Kidney epithelial cell (primary cell): ENCODE results near the gene CRBN. TPM values are rescaled to one million over a fixed set of nuclear protein-coding genes. Genes with fewer than 3 reads are reported as not detected.

Source experiments
- DNase-seq: peaks from one replicate; pipeline ENCODE4 v3.0.0-alpha.2; 2010; ENCODE audit warnings: low read depth
- H3K27me3 ChIP-seq: 2 replicates; pipeline ENCODE4 v1.6.0; 2011; ENCODE audit warnings: low read length; ENCODE audit not compliant: control insufficient read depth, insufficient read depth
- H3K36me3 ChIP-seq: 2 replicates; pipeline ENCODE4 v1.5.1; 2011; ENCODE audit warnings: low read length; ENCODE audit not compliant: control insufficient read depth, insufficient read depth
- H3K4me3 ChIP-seq: 2 replicates; pipeline ENCODE4 v1.5.1; 2011; ENCODE audit warnings: low read depth, mild to moderate bottlenecking, control low read depth, low read length
- total RNA-seq: library from RNA; depleted of rRNA; stranded (reverse); fragments of >200 nt; gene quantifications from 2 replicates; pipeline ENCODE4 v1.2.3, GENCODE V29; 2015
- TF ChIP-seq, protein P1 (sequence below): IDR thresholded peaks from 2 replicates; pipeline ENCODE4 v1.5.1; 2011; ENCODE audit warnings: mild to moderate bottlenecking, moderate library complexity, low read length, control low read depth, inconsistent platforms; ENCODE audit not compliant: insufficient read depth, poor library complexity, severe bottlenecking

CRBN gene
- total RNA-seq, 1 donor from 2014 or later: 43.9 TPM

DNA sequence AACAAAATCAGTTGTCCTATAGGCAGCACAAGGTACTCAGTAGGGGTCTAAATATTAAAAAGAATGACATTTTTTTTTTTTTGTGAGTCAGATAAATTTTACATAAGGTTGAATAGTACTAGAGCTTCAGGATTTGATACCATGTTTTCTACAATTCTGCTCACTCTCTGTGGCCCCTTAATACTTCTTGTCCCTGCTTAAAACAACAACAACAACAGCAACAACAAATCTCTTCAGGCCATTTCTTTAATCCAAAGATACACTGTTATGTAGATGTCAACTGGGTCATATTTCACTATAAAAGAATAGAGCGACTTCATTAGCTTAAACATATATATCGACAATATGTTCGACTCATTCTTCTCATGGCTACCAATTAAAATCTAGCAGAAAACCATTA, 72.3 kb downstream of the CRBN start:
- H3K4me3 ChIP-seq: no peak overlapping the region
- TF ChIP-seq, protein P1, sequence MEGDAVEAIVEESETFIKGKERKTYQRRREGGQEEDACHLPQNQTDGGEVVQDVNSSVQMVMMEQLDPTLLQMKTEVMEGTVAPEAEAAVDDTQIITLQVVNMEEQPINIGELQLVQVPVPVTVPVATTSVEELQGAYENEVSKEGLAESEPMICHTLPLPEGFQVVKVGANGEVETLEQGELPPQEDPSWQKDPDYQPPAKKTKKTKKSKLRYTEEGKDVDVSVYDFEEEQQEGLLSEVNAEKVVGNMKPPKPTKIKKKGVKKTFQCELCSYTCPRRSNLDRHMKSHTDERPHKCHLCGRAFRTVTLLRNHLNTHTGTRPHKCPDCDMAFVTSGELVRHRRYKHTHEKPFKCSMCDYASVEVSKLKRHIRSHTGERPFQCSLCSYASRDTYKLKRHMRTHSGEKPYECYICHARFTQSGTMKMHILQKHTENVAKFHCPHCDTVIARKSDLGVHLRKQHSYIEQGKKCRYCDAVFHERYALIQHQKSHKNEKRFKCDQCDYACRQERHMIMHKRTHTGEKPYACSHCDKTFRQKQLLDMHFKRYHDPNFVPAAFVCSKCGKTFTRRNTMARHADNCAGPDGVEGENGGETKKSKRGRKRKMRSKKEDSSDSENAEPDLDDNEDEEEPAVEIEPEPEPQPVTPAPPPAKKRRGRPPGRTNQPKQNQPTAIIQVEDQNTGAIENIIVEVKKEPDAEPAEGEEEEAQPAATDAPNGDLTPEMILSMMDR: no peak
- no peaks in the 10 kb centered on the region for H3K36me3 ChIP-seq
- DNase-seq: no peak
- no peaks in the 10 kb centered on the region for H3K27me3 ChIP-seq

DNA sequence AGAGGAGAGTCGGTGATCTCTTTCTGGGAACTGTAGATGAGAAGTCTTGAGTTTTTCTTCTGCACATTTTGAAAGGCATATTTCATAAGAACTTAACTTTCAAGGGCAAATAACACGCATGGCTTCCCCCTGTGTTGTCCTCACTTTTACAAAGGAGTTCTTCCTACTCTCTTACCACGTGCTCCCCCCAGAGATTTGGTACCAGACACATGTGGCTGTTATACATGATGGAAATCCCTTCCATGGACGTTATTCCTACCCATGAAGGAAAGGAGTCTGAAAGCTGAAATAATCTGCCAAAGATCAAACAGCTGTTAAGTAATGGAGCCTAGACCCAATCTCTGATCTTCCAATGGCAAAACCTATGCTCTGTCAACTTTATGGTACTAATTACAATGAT, 73.7 kb downstream of the CRBN start:
- Histone ChIP-seq H3K27me3 (no peaks in the 10 kb centered on the region), H3K4me3 (no peak overlapping the region), H3K36me3 (no peaks in the 10 kb centered on the region)
- DNase-seq: no peak
- TF ChIP-seq, protein P1: no peak

DNA sequence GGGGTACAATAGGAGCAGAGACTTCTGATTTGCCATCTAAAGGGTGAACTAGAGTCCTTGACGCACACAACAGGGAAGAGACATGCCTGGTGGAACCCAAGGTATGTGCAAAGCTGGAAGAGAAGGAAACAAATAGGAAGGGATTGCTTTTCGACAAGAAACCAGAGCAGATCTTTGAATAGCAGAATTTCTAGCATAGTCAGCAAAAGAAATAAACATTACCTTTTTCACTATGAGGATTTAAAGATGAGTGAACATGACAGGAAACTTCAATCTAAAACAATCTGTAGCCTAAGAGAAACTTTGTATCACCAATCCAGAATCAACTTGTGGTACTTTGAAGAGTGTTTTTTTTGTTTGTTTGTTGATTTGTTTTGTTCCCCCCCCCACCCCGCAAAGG, 74.2 kb downstream of the CRBN start:
- H3K36me3 ChIP-seq: no peaks in the 10 kb centered on the region
- no peak overlapping the region for H3K4me3 ChIP-seq
- TF ChIP-seq, protein P1: no peak
- H3K27me3 ChIP-seq: no peaks in the 10 kb centered on the region
- no peak for DNase-seq

DNA sequence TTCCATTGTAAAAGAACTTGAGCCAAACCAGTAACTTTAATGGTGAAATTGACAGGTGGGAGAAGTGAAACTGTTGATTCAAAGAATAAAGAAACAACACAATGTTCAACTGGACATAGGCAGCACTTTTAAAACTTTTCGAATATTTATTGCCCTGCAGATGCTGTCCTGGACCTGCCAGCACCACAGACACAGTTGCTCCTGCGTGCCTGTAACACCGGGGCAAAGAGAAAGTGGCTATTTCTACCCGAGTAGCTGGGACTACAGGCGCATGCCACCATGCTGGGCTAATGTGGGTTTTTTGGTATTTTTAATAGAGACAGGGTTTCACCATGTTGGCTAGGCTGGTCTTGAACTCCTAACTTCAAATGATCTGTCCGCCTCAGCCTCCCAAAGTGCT, 76.7 kb downstream of the CRBN start:
- Histone ChIP-seq H3K27me3 (no peaks in the 10 kb centered on the region), H3K36me3 (no peaks in the 10 kb centered on the region), H3K4me3 (no peak overlapping the region)
- DNase-seq: no peak
- TF ChIP-seq, protein P1: no peak

DNA sequence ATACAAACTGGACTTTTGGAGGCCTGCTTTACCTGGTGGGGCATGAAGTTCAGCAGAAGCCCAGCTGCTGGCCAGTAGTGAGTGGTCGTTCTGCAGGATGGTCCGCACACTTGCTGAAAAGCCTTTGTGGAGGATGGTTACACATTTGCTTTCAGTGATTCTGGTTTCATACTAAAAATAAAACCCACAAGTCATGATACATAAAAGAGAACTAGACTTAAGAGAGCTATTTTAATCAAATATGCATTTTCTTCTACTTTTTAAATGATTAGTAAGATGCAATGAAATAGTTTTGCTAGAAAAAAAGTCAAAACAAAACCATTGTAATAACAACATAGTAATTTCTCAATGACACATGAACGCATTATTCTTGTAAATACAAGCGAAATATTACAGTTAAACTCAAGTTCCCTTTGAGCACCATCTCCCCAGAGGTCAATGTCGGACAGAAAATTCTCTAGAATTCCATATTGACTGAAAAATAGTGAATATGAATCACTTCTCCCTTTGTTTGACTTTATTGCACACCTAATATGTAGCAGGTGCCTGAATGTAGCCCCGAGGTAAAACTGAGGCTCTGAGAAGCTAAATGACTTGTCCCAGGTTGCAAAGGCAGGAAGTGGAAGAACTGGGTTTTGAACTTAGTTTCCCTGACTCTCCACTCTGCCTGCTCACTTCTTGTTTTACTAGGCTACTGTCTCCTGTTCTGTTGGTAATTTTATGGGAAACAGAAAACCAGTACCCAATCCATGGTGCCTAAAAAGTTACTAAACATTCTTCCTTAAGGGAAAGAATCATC, 77.6 kb downstream of the CRBN start:
- Histone ChIP-seq H3K4me3 (no peak overlapping the region), H3K36me3 (no peaks in the 10 kb centered on the region), H3K27me3 (no peaks in the 10 kb centered on the region)
- TF ChIP-seq, protein P1: no peak
- DNase-seq: no peak

Other genes with a start within 250 kb of the CRBN start
- not detected in 2 replicates for gene IL5RA, start 69.3 kb downstream of the CRBN start, total RNA-seq
- 18.5 and 19.5 TPM in 2 replicates for gene TRNT1, start 52.8 kb downstream of the CRBN start, total RNA-seq